ENCODE results near the gene RFC4.

The RFC4 gene

DNA sequence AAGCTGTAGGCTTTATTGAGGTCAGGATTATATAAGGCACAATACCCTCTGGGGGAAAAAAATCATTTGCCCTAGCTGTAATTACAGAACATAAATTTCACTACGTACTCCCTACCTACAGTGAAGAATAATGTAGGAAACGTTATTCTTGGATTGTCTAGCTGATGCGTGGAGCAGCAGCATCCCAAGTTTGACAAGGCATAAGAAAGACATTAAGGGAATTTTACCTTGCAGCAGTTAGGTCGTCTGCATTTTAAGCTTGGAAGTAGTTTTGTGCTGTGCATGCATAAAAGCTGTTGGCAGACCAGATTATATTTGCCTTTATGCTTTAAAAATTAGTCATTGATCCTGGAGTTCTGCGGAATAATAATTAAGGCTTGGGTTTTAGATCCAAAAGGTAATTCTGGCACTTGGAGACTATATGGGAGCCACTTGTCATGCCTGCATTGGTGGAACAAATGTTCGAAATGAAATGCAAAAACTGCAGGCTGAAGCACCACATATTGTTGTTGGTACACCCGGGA is 20.7 kb downstream of the RFC4 start:
- no peak for DNase-seq (ENCODE audit: low read depth)
- no peak for TF ChIP-seq CTCF (IDR thresholded peaks at IDR 0.05; ENCODE audit: insufficient read depth, low read depth, low read length, missing control alignments)
- peak overlapping the region; percentile 88 for H3K4me3 ChIP-seq (ENCODE audit: low read depth, low read length)

DNA sequence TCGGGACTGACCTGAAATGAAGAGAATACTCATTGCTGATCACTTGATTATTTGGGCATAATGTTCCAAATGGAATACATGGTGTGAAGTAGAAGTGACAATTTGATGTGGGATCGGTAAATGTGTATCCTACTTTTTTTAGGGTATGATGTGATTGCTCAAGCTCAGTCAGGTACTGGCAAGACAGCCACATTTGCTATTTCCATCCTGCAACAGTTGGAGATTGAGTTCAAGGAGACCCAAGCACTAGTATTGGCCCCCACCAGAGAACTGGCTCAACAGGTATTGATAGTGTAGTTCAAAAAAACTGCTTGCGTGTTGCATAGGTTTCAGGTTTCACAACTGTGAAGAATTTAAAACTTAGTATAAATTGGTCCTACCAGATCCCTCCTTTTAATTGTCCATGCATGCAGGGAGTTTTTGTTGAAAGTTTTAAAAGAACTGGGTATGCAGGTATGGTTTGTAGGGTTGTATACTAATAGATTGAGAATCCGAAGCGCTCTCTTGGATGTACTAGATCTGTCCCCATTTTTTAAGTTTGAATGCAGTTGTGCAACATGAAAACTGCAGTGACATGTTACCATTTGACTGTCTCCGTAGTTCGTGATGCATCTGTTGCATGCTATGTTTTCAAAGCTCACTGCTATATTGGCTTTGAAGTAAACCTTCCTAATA is 21.3 kb downstream of the RFC4 start:
- DNase-seq (ENCODE audit: low read depth) = peak; percentile 19
- TF ChIP-seq CTCF (IDR thresholded peaks at IDR 0.05; ENCODE audit: insufficient read depth, low read depth, low read length, missing control alignments) = no peak
- H3K4me3 ChIP-seq (ENCODE audit: low read depth, low read length) = peak overlapping the region; percentile 88

- DNase-seq (ENCODE audit: low read depth) = peak; percentile 87
- H3K4me3 ChIP-seq (ENCODE audit: low read depth, low read length) = peak overlapping the region; percentile 88
Observed at GRCh38 chr3:186783731-186784515, 22.4 kb downstream of the RFC4 start.

GRCh38 chr3:186783058-186783730 is 23.1 kb downstream of the RFC4 start, which contains the start of gene EIF4A2:
EIF4A2 (plus strand) TSS chr3:186783577; CDS start chr3:186783611, 34 bp downstream.
- peak; percentile 96 for DNase-seq (ENCODE audit: low read depth)
- no peak for TF ChIP-seq CTCF (IDR thresholded peaks at IDR 0.05; ENCODE audit: insufficient read depth, low read depth, low read length, missing control alignments)
- peak within 1 kb of the TSS; percentile 88 for H3K4me3 ChIP-seq (ENCODE audit: low read depth, low read length)

More at GRCh38 chr3:186783731-186784515, 22.4 kb downstream of the RFC4 start:
- no peak for TF ChIP-seq CTCF (IDR thresholded peaks at IDR 0.05; ENCODE audit: insufficient read depth, low read depth, low read length, missing control alignments)

DNA sequence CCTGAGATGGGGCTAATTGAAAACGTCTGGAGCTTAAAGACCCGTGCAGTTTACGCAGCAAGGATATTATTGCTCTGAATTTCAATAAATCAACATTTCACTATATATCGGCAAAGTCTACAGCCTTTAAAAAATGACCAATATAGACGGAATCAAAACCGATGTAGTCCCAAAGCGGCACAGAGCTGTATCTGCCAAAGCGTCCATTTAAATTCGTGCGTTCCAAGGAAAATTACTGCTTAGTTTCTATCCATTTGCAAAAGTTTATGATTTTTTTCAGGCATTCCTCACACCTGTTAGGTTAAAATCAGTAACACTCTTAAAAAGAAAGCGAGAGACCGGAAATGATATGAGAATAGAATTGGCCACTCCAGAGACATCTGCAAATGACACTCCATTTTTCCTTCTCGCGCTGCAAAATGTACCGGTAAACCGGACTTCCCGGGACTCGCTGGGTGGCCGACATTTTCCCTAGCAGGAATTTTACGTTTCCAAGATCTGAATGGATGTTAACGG is 23.7 kb downstream of the RFC4 start:
- no peak for TF ChIP-seq CTCF (IDR thresholded peaks at IDR 0.05; ENCODE audit: insufficient read depth, low read depth, low read length, missing control alignments)

DNA sequence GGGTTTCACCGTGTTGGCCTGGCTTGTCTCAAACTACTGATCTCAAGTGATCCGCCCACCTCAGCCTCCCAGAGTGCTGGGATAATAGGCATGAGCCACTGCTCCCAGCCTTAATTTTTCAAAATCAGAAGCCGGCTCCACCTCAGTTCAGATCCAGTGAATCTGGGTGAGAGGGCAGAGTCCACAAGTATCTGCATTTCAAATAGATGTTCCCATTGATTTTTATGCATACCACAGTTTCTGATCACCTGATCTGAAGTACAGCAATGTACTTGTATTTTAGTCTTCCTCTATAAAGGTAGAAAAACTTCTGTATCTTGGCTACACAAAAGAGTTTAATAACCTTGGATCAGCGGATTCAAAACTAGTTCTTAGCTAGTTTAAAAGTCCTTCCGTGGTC is 27.1 kb downstream of the RFC4 start:
- no peak overlapping the region for H3K4me3 ChIP-seq (ENCODE audit: low read depth, low read length)
- TF ChIP-seq CTCF (IDR thresholded peaks at IDR 0.05; ENCODE audit: insufficient read depth, low read depth, low read length, missing control alignments) = no peak
- no peak for DNase-seq (ENCODE audit: low read depth)

More for the DNA sequence above, 23.7 kb downstream of the RFC4 start:
- H3K4me3 ChIP-seq (ENCODE audit: low read depth, low read length) = peak overlapping the region; percentile 88
- no peak for DNase-seq (ENCODE audit: low read depth)
